Measurements from ENCODE around the gene EEFSEC.

EEFSEC gene

DNA sequence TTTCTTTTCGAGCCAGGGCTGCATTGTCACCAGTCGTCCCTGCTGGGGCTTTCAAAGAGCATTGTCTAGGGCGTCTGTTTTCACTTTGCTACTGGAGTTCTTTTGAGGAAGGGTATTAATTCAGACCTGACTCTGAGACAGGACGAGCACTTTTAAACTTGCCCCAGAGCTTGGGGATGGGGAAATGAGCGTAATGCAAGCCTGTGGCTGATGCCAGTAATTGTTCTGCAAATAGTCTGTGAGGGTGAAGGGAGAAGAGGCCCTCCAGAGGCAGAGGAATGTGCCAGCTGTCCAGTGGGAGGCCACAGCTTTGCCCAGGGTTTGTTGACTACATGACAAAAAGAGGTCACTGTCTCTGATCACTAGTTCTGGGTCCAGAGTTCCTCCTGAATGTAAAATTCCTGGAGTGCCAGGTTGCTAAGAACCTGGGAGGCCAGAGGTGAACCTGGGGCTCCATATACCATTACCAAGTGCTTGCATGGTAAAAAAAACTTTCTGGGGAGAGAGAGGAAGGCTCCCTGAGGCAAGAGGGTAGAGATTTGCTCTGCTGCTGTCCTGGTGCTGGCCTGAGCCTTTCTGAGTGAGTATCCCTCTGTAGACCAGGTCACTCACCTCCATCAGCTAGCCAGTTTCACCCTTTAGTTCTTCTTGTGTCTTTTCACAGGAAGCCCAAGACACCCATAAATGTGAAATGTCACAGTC lies 14.8 kb downstream of the EEFSEC start:
- TF ChIP-seq, protein P1, sequence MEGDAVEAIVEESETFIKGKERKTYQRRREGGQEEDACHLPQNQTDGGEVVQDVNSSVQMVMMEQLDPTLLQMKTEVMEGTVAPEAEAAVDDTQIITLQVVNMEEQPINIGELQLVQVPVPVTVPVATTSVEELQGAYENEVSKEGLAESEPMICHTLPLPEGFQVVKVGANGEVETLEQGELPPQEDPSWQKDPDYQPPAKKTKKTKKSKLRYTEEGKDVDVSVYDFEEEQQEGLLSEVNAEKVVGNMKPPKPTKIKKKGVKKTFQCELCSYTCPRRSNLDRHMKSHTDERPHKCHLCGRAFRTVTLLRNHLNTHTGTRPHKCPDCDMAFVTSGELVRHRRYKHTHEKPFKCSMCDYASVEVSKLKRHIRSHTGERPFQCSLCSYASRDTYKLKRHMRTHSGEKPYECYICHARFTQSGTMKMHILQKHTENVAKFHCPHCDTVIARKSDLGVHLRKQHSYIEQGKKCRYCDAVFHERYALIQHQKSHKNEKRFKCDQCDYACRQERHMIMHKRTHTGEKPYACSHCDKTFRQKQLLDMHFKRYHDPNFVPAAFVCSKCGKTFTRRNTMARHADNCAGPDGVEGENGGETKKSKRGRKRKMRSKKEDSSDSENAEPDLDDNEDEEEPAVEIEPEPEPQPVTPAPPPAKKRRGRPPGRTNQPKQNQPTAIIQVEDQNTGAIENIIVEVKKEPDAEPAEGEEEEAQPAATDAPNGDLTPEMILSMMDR (IDR thresholded peaks at IDR 0.05; ENCODE audit: insufficient read depth, low read length, poor library complexity, severe bottlenecking): no peak
- DNase-seq (ENCODE audit: extremely low read depth, insufficient read length): no peak
- Histone ChIP-seq H3K4me3 (replicated peaks; ENCODE audit: low read depth, low read length) (no peak overlapping the region), H3K36me3 (ENCODE audit: control insufficient read depth, insufficient read depth, low read length) (no peaks in the 10 kb centered on the region; the same call in none of the 2 replicates), H3K27me3 (replicated peaks; ENCODE audit: control insufficient read depth, insufficient read depth, low read length) (no peaks in the 10 kb centered on the region)

DNA sequence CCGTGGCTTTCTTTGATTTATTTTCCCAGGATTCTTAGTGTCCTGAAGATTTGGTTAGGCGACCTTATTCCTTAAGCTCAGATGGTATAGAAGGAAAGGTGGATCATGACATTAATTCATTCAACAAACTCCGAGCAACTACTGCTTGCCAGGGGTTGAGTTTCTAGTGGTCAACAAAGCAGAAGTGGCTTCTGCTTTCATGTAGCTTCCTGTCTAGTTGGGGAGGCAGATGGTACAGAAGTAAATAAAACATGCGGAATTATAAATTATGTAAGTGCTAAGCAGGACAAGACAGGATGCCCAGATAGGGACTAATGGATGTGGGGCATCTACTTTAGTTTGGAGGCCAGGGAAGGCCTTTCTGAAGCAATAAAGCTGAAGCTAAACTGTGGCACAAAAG lies 15.6 kb downstream of the EEFSEC start:
- H3K4me3 ChIP-seq (replicated peaks; ENCODE audit: low read depth, low read length): no peak overlapping the region
- H3K27me3 ChIP-seq (replicated peaks; ENCODE audit: control insufficient read depth, insufficient read depth, low read length): no peaks in the 10 kb centered on the region
- H3K36me3 ChIP-seq (ENCODE audit: control insufficient read depth, insufficient read depth, low read length): no peaks in the 10 kb centered on the region; the same call in 1 of the 2 replicates
- DNase-seq (ENCODE audit: extremely low read depth, insufficient read length): no peak
- TF ChIP-seq, protein P1 (IDR thresholded peaks at IDR 0.05; ENCODE audit: insufficient read depth, low read length, poor library complexity, severe bottlenecking): no peak

DNA sequence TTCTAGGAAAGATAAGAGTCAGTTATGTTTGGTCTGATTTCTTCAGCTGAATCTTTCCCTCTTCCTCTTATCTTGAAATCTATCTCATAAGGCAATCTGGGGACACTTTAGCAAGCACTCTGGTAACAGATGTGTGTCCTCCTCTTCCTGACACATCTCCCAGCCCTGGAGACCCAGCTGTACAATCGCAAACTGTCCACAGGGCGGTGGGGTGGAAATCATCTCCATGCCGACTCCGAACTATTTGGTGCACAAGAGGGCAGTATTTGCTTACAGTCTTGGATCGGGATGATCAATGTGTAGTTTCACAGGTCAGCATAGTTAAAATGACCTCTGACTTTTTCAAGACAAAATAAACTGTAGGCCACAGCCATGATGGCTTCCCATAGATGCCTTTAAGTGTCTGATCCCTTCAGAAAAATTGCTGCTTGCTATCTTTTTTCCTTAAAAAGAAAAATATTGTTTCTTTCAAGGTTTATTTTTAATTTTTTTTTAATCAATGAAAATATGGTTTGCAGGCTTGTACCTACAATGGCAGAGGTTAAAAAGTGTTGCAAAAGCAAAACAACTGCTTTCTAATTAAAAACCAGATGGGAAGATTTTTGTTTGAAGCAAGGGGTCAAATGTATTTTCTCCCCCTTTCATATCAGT lies 17.7 kb downstream of the EEFSEC start:
- H3K36me3 ChIP-seq (ENCODE audit: control insufficient read depth, insufficient read depth, low read length): no peaks in the 10 kb centered on the region; the same call in 1 of the 2 replicates
- no peaks in the 10 kb centered on the region for H3K27me3 ChIP-seq (replicated peaks; ENCODE audit: control insufficient read depth, insufficient read depth, low read length)
- no peak overlapping the region for H3K4me3 ChIP-seq (replicated peaks; ENCODE audit: low read depth, low read length)
- TF ChIP-seq, protein P1 (IDR thresholded peaks at IDR 0.05; ENCODE audit: insufficient read depth, low read length, poor library complexity, severe bottlenecking): no peak
- DNase-seq (ENCODE audit: extremely low read depth, insufficient read length): no peak

DNA sequence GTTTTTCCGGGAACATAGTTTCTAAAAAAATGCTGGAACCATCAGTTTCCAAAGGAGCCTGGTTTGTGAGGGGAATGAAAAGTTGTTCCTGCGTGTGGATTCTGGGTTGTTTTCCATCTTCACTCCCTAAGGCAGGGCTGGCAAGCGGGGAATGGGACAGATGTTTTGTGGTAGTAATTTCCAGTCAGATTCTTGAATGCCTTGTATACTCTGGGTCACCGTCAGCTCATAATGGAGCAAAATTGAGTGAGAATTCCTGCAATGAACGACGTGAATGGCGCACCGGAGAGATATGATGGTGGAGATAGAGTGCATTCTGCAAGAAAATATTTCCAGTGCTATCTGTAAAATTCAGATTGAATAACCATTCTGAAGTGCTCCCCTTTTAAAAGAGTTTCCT lies 19.9 kb downstream of the EEFSEC start:
- H3K36me3 ChIP-seq (ENCODE audit: control insufficient read depth, insufficient read depth, low read length): no peaks in the 10 kb centered on the region
- DNase-seq (ENCODE audit: extremely low read depth, insufficient read length): no peak
- TF ChIP-seq, protein P1 (IDR thresholded peaks at IDR 0.05; ENCODE audit: insufficient read depth, low read length, poor library complexity, severe bottlenecking): no peak
- H3K4me3 ChIP-seq (replicated peaks; ENCODE audit: low read depth, low read length): no peak overlapping the region
- no peaks in the 10 kb centered on the region for H3K27me3 ChIP-seq (replicated peaks; ENCODE audit: control insufficient read depth, insufficient read depth, low read length)

DNA sequence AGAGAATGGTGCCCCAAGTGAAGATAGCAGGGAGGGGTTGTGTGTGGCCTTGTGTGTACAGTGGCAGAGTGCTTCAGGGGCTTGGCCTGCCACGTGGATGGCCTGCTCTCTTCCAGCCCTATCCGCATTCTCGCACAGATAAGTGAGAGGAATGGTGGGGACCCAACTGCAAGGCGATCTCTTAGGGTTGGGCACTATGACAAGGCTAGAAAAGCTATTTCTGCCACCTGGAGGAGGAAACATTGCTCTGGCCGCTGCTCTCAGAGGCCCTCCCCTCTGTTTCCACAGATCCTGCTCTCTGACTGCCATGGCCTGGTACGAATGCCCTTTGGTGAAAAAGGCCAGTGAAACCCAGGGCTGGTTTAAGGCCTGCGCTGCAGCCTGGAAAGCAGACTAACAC lies 20.6 kb downstream of the EEFSEC start:
- no peak for DNase-seq (ENCODE audit: extremely low read depth, insufficient read length)
- Histone ChIP-seq H3K4me3 (replicated peaks; ENCODE audit: low read depth, low read length) (no peak overlapping the region), H3K36me3 (ENCODE audit: control insufficient read depth, insufficient read depth, low read length) (no peaks in the 10 kb centered on the region), H3K27me3 (replicated peaks; ENCODE audit: control insufficient read depth, insufficient read depth, low read length) (no peaks in the 10 kb centered on the region)
- TF ChIP-seq, protein P1 (IDR thresholded peaks at IDR 0.05; ENCODE audit: insufficient read depth, low read length, poor library complexity, severe bottlenecking): no peak
